ACHN (cell line): Measurements from ENCODE around the gene IRX4.

Experiments
- DNase-seq: peaks from one replicate; pipeline ENCODE4 v3.0.0-alpha.2; 2015
- in situ Hi-C: cut with HindIII; loops from 2 replicates; pipeline ENCODE4 v1.10.0; 2017; ENCODE audit warnings: low sequenced_read_pairs, low pct_ligation_motif_present, low pct_unique_long_range_greater_than_20kb

The IRX4 gene

DNA sequence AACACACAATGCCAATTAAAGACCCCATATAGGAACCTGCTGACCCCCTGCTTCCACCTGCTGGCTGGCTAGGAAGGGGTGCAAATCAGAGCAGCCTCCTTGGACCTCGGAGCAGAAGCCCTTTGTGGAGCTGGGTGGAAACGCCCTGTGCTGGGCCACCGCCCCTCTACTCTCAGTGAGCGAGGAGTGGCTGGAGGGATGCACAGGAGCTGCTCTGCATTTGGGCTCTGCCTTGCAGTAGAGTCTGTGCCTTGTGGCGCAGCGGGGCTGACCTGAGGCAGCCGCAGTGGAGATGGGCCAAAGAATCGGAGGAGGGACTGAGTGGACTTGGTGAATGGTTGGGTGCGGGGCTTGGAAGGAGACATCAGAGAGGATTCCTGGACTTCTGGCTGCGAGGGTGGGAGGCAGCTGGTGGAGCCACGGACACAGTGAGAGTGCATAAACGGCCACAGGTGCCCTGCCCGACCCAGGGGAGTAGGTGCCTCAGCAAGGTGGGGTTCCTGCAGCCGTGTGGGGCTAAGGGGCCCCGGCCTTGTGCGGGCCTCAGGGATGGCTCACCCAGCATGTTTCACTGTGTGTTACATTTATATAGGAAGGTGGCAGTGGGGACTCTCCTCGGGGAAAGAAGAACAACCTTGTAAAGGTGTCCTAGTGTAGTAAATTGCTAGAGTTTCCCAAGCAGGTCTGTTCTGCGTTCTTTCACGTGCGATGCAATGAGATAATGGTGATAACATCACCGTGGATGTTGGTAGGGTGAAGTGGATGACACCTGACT, 14.1 kb upstream of the IRX4 start:
- DNase-seq: no peak
- in situ Hi-C loops: no loop called here

- in situ Hi-C loops: no loop called here
- DNase-seq: no peak
Observed at GRCh38 chr5:1895739-1896420, 13.2 kb upstream of the IRX4 start.

- in situ Hi-C loops: no loop called here
Observed at GRCh38 chr5:1894243-1894642, 11.5 kb upstream of the IRX4 start.

GRCh38 chr5:1893754-1894153, 11.0 kb upstream of the IRX4 start:
- no peak for DNase-seq

More at GRCh38 chr5:1894243-1894642, 11.5 kb upstream of the IRX4 start:
- DNase-seq: no peak

DNA sequence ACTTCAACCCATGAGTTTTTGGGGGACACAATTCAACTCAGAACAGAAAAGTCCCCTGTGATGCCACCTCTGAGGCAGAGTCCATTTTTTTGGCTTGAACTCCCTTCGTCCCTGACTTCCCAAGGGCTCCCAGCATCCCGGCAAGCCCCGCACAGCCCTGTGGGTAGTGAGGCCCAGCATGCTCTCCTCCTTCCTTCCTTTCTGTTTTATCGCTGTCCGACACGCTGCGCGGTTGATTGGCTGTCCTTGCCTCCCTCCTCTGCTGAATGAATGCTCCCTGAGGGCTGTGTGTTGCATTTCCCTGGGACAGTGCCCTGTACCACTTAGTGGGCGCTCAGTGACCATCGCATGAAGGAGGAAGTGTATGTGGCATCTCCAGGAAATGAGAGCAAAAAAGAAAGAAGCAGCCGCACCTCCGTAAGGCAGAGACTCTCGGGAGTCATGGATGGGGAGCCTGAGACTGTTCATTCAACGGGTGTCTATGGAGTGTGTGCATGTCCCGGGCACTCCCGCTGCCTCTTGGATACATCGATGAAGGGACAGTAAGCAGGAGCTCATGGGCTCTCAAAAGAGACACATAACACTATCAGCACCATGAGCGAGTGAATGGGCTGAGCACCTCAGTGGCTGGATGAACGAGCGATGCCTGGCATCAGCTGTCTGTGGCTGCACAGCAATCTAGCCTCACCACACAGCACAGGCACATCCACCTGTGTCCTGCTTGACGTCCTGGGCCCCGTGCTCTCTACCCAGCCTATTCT, 10.1 kb upstream of the IRX4 start:
- no peak for DNase-seq

More at GRCh38 chr5:1893754-1894153, 11.0 kb upstream of the IRX4 start:
- in situ Hi-C loops: no loop called here

GRCh38 chr5:1892211-1892610, 9.5 kb upstream of the IRX4 start:
- DNase-seq: no peak
- in situ Hi-C loops: no loop called here

More for the DNA sequence above, 10.1 kb upstream of the IRX4 start:
- in situ Hi-C loops: no loop called here

DNA sequence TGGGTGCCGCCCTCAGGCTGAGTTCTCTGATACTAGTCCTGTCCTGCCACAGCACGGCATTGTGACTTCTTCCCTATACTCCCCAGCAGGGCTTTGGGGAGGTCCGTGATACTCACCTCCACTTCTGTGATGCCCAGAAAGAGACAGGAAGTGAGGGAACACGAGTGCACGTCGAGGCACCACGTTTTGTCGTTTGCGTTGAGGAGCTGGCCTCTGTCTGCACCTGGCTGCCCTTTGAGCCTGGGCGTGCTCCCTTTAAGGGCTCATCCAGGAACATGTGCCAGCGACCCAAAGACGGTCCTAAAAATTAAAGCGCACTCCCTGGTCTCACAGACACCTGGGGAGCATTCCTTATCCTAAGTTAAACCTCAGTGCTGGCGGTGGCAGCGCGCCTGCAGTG, 8.7 kb upstream of the IRX4 start:
- in situ Hi-C loops: no loop called here
- DNase-seq: no peak

- in situ Hi-C loops: no loop called here
- no peak for DNase-seq
Observed at GRCh38 chr5:1890296-1890695, 7.6 kb upstream of the IRX4 start.

GRCh38 chr5:1889321-1890065, 6.8 kb upstream of the IRX4 start:
- in situ Hi-C loops: no loop called here

DNA sequence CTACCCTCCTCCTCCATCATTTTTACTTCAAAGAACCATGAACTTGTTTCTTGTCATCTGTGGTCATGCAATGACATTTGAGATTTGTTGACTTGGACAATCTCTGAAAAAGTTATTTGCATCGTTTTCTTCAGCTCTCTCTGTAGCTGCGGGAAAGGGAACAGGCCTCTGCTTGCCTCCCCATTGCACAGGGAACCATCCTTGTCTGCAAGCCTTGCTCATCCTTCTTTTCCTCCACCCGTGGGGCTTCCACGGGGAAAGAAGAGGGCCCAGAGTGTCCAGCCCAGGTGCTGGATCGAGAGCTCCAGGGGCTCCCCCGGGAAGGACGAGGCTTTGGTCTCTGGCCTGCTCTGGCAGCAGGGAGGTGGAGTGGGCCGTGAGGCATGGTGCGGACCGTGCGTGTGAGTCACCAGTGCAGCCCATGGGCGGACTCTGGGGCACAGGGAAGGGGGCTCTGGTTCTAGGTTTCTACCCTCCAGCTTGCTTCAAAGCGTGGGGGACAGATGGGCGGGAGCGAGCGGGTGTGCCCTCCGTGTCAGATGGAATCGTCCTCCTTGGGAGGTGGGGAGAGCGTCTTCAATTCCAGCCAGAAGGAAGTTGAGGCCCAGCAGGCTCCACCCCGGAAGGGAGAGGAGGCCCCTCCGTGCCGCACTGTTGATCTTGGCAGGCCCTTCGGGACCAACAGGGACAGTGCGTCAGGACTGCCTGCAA, 6.0 kb upstream of the IRX4 start:
- no peak for DNase-seq

More at GRCh38 chr5:1889321-1890065, 6.8 kb upstream of the IRX4 start:
- DNase-seq: no peak

DNA sequence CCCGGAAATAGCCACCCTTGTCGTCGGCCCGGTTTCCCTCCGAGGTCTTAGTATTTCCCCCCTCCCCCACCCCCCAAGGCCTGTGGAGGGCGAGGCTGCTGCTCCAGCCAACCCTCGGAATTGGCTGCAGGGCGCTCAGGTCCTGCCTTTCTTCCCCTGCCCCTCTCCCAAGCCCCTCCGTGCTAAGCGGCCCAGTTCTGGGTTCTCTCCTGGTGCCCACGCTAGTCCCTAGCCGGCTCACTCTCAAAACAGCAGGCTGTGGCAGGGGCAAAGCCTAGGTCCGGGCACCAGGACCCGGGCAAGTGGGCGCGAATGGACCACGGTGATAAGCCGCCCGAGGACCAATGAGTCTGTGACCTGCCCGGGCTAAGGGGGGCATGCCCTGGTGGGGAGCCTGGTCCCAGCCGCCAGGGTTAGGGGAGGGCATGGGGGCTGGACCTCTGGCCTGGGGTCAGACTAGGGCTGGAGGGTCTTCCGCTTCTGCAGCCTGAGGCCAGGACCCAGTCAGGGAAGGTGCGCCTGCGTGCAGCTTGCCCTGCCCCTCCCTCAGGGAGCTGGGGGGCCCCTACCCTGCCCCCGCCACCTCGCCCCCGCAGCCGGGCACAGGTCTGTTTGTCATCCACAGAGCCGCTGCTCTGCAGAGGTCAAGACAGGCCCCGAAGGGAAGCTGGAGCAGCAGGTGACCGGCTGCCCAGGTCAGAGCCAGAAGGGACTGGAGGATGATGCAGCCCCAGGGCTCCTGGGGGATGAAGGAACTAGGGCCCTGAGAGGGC, 5.0 kb upstream of the IRX4 start:
- DNase-seq: no peak
- in situ Hi-C loops: no loop called here

More for the DNA sequence above, 6.0 kb upstream of the IRX4 start:
- in situ Hi-C loops: no loop called here

DNA sequence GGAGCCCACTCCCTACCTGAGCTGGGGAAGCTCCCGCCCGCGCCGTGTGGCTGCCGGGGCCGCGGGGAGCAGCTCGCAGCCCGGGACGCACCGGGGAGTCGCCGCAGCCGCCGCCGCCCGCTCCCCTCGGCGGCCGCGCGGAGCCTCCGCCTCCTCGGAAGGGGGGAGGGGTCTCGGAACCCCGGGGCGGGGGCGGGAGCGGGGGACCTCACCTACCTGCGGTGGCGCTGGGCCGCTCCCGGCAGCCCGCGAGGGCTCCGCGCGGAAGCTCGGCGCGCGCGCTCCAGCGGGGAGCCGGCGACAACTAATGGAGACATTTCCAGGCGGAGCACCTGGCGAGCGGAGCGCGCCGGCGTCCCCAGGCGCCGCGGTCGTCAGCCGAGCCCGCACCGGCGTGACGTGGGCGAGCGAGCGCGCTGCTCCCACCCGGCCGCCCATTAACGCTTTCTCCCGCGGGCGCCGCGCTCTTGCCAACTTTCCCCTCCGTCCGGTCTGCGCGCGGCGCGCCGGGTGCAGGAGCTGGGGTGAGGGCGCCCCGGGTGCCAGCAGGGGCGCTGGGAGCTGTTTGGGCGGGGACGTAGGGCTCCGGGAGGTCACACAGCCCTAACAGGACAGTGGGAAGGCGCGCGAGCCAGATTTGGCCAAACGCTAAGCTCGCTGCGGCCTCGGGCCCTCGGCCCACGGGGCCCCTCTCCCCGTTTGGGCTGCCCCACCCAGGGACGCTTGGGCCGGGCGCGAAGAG, 4.3 kb upstream of the IRX4 start:
- in situ Hi-C loops: no loop called here
- DNase-seq: no peak

GRCh38 chr5:1885868-1886845, 3.4 kb upstream of the IRX4 start:
- DNase-seq: no peak
- in situ Hi-C loops: no loop called here

DNA sequence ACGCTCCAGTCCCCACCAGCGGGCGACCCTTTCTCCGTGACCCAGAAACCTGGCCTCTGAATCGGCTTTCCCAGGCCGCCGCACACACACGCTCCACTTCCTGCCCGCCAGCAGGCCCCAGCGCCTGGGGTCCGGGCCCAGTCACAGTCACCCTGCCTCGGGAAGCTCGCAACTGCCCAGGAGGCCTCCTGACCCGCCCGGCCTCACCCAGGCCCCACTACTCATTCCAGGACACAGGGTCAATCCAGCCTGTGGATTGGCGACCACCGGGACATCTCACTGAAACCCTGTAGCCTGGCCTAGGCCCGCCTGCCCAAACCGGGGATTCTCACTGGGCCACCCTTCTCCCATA, 2.7 kb upstream of the IRX4 start:
- DNase-seq: no peak
- in situ Hi-C loops: no loop called here

DNA sequence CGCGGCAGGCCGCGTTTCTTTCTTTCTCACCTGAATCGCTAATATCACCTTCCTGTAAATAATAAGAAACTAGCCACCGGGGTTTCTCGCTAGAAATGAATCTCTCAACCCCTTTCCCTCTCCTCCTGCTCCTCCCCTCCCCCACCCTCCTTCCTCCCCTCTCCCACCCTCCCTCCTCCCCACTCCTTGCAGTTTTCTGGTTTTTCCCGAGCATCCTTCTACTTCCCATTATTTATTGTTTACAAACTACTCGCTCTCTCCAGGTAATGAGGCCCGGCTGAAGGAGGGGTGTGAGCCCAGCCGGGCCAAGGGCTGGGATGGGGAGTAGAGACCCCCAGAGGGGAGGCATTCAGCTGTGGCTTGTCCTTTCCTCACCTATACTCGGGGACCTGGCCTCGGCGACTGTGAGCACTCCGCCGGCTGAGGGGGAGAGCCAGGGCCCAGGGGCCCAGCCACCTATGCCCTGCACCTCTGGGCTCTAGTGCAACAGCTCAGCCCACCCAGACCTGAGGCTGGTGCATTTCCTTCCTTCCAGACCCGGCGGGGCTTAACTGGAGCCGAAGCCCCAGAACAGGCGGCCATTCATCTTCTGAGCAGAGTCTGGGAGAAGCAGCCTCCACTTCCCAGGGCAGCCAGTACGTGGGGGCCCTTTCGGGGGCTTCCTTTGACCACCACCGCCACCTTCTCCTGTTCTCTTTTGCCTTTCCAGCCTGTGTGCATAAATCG, 2.1 kb upstream of the IRX4 start:
- in situ Hi-C loops: no loop called here
- DNase-seq: no peak
